ENCODE measurements around the gene FGF8. TPM values are rescaled to one million over a fixed set of nuclear protein-coding genes. Genes with fewer than 3 reads are reported as not detected.
"Not testable (repeated sequence)": the region's sequence is repeated elsewhere in the genome, so short reads cannot be mapped to it uniquely, and the experiment has no call there.

Gene FGF8
- total RNA-seq, 1 donor = not detected

- Histone ChIP-seq H3K4me3 (ENCODE audit: insufficient read depth, low read length) (no peak overlapping the region), H3K4me1 (ENCODE audit: insufficient read depth, low read length) (no peaks in the 10 kb centered on the region), H3K4me2 (ENCODE audit: insufficient read depth, low read length) (no peak overlapping the region), H3K27ac (ENCODE audit: low read depth, low read length) (no peak overlapping the region), H4K20me1 (ENCODE audit: insufficient read depth, low read length) (peaks cover 54% of the 10 kb centered on the region), H2AFZ (ENCODE audit: low read length) (no peak overlapping the region), H3K79me2 (ENCODE audit: insufficient read depth, low read length) (peaks cover 84% of the 10 kb centered on the region), H3K27me3 (ENCODE audit: insufficient read depth, low read length) (no peaks in the 10 kb centered on the region), H3K36me3 (ENCODE audit: insufficient read depth, low read length) (peaks cover 96% of the 10 kb centered on the region), H3K9me3 (ENCODE audit: low read depth, low read length) (no peaks in the 10 kb centered on the region)
- TF ChIP-seq, protein P1, sequence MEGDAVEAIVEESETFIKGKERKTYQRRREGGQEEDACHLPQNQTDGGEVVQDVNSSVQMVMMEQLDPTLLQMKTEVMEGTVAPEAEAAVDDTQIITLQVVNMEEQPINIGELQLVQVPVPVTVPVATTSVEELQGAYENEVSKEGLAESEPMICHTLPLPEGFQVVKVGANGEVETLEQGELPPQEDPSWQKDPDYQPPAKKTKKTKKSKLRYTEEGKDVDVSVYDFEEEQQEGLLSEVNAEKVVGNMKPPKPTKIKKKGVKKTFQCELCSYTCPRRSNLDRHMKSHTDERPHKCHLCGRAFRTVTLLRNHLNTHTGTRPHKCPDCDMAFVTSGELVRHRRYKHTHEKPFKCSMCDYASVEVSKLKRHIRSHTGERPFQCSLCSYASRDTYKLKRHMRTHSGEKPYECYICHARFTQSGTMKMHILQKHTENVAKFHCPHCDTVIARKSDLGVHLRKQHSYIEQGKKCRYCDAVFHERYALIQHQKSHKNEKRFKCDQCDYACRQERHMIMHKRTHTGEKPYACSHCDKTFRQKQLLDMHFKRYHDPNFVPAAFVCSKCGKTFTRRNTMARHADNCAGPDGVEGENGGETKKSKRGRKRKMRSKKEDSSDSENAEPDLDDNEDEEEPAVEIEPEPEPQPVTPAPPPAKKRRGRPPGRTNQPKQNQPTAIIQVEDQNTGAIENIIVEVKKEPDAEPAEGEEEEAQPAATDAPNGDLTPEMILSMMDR (IDR thresholded peaks at IDR 0.05; ENCODE audit: extremely low read depth, low read depth, low read length) = no peak
- DNase-seq (ENCODE audit: insufficient read length, low spot score, missing footprints) = peak; percentile 1
Measured at GRCh38 chr10:101797403-101798059, 21.6 kb upstream of the FGF8 start.

DNA sequence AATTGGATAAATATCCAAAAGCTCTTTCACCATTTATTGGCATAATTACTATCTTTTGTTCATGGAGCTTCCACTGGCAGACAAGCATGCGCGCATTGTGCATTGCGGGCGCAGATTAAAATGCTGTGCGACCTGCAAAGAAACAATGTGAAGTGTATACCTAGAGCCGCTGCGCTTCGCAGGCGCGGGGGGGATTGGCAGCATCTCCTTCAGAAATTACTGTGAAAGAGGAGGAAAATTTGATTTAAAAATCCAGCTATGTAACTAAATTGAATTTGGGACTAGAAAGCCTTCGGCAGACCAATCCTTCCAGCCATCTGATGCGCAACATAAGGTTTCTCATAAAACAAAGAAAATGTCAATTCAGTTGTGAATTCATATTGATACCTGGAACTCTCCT lies 17.6 kb upstream of the FGF8 start:
- peaks cover 91% of the 10 kb centered on the region for H3K36me3 ChIP-seq (ENCODE audit: insufficient read depth, low read length)
- H2AFZ ChIP-seq (ENCODE audit: low read length) = no peak overlapping the region
- TF ChIP-seq, protein P1 (IDR thresholded peaks at IDR 0.05; ENCODE audit: extremely low read depth, low read depth, low read length) = no peak
- no peak overlapping the region for H3K4me2 ChIP-seq (ENCODE audit: insufficient read depth, low read length)
- no peak overlapping the region for H3K4me3 ChIP-seq (ENCODE audit: insufficient read depth, low read length)
- no peaks in the 10 kb centered on the region for H3K9me3 ChIP-seq (ENCODE audit: low read depth, low read length)
- no peak overlapping the region for H3K27ac ChIP-seq (ENCODE audit: low read depth, low read length)
- H4K20me1 ChIP-seq (ENCODE audit: insufficient read depth, low read length) = peaks cover 41% of the 10 kb centered on the region
- H3K27me3 ChIP-seq (ENCODE audit: insufficient read depth, low read length) = no peaks in the 10 kb centered on the region
- H3K79me2 ChIP-seq (ENCODE audit: insufficient read depth, low read length) = peaks cover 57% of the 10 kb centered on the region
- DNase-seq (ENCODE audit: insufficient read length, low spot score, missing footprints) = peak; percentile 32
- H3K4me1 ChIP-seq (ENCODE audit: insufficient read depth, low read length) = no peaks in the 10 kb centered on the region

- H3K79me2 ChIP-seq (ENCODE audit: insufficient read depth, low read length) = peaks cover 37% of the 10 kb centered on the region
- DNase-seq (ENCODE audit: insufficient read length, low spot score, missing footprints) = no peak
- H3K4me1 ChIP-seq (ENCODE audit: insufficient read depth, low read length) = no peaks in the 10 kb centered on the region
- no peak overlapping the region for H3K27ac ChIP-seq (ENCODE audit: low read depth, low read length)
- no peak overlapping the region for H2AFZ ChIP-seq (ENCODE audit: low read length)
- H4K20me1 ChIP-seq (ENCODE audit: insufficient read depth, low read length) = peaks cover 21% of the 10 kb centered on the region
- H3K4me3 ChIP-seq (ENCODE audit: insufficient read depth, low read length) = no peak overlapping the region
- peaks cover 87% of the 10 kb centered on the region for H3K36me3 ChIP-seq (ENCODE audit: insufficient read depth, low read length)
- H3K4me2 ChIP-seq (ENCODE audit: insufficient read depth, low read length) = no peak overlapping the region
- TF ChIP-seq, protein P1 (IDR thresholded peaks at IDR 0.05; ENCODE audit: extremely low read depth, low read depth, low read length) = no peak
- H3K9me3 ChIP-seq (ENCODE audit: low read depth, low read length) = no peaks in the 10 kb centered on the region
- no peaks in the 10 kb centered on the region for H3K27me3 ChIP-seq (ENCODE audit: insufficient read depth, low read length)
Measured at GRCh38 chr10:101789686-101790085, 13.8 kb upstream of the FGF8 start.

GRCh38 chr10:101789231-101789630 lies 13.3 kb upstream of the FGF8 start:
- H4K20me1 ChIP-seq (ENCODE audit: insufficient read depth, low read length) = peaks cover 17% of the 10 kb centered on the region
- not testable (repeated sequence) for H3K4me2 ChIP-seq (ENCODE audit: insufficient read depth, low read length); H3K9me3 ChIP-seq (ENCODE audit: low read depth, low read length); DNase-seq (ENCODE audit: insufficient read length, low spot score, missing footprints); H3K4me1 ChIP-seq (ENCODE audit: insufficient read depth, low read length); H2AFZ ChIP-seq (ENCODE audit: low read length); H3K27me3 ChIP-seq (ENCODE audit: insufficient read depth, low read length); H3K27ac ChIP-seq (ENCODE audit: low read depth, low read length); H3K4me3 ChIP-seq (ENCODE audit: insufficient read depth, low read length)
- H3K36me3 ChIP-seq (ENCODE audit: insufficient read depth, low read length) = peaks cover 87% of the 10 kb centered on the region
- H3K79me2 ChIP-seq (ENCODE audit: insufficient read depth, low read length) = peaks cover 34% of the 10 kb centered on the region
